CD4-positive, alpha-beta T cell treated with Interleukin-2 at 100 ng/mL for 4 hours (primary cell): ENCODE results near the gene PWWP2B.
"Not testable (repeated sequence)": the region's sequence is repeated elsewhere in the genome, so short reads cannot be mapped to it uniquely, and the experiment has no call there.

ENCODE experiments used
- DNase-seq: peaks from one replicate; pipeline ENCODE4 v3.0.0-alpha.2; 2020; ENCODE audit warnings: low spot score

Gene PWWP2B

DNA sequence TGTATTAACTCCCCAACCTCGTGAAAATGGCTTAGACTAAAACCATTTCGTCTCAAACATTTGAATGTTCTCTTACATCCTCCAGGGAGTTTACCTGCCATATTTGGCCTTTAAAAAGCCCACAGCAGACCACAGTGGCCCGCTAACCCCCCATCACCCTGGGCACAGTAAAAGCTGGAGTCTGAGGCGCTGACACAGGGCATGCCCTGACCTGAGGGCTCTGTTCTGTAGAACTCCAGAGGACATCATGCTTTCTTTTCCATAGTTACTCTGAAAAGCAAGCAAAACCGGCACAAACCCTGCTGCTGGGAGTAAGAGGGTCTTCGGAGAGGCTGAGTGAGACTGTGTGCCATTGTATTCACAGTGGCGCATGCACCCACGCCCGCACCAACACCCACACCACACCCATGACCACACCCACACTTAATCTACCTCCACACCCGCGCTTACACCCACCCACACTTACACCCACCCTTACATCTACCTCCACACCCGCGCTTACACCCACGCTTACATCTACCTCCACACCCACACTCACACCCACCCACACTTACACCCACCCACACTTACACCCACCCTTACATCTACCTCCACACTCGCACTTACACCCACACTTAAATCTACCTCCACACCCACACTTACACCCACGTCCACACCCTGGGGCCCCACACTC, 32.9 kb upstream of the PWWP2B start:
- DNase-seq: no peak

DNA sequence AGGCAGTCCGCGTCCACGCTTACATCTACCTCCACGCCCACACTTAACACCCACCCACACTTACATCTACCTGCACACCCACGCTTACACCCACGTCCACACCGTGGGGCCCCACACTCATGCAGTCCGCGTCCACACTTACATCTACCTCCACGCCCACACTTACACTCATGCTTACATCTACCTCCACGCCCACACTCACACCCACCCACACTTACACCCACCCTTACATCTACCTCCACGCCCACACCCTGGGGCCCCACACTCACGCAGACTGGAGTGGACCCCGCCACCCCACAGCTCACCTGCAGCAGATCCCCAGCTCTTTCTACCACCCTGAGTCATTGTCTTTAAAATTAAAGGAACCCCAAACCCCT, 32.4 kb upstream of the PWWP2B start:
- no peak for DNase-seq

DNA sequence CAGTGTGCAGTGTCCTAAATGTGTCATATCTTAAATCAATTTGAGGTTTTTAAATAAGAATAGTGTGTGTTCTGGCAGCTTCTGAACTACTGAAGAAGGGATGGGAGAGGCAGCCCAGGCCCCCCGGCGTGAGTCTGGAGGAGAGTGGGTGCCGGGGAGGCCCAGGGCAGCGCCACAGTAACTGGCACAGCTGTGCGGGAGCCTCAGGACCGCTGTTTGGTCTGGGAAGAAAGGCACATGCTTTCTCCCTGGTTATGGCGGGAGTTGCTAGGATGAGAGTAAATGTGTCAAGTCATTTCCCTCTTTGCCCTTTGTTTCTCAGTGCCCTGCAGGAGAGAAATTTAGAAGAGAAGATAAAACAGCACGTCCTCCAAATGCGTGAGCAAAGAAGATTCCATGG, 31.9 kb upstream of the PWWP2B start:
- no peak for DNase-seq

DNA sequence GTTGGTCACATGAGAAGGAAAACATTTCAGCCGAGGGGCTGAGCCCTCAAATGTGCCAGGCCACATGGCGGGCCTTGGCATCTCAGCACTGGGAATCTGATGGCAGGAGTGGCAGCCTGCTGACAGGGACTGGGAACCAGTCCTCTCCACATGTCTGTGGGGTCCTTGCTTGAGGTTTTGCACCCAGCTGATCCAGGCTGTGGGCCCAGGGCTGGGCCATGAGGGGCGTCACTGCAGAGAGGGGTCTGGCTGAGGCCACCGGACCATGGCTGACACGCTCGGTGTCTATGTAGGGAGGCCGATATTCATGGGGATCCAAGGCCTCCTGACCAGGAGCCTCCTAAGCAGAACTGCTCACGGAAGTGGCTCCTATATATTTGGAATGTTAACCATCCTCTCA, 31.0 kb upstream of the PWWP2B start:
- no peak for DNase-seq

DNA sequence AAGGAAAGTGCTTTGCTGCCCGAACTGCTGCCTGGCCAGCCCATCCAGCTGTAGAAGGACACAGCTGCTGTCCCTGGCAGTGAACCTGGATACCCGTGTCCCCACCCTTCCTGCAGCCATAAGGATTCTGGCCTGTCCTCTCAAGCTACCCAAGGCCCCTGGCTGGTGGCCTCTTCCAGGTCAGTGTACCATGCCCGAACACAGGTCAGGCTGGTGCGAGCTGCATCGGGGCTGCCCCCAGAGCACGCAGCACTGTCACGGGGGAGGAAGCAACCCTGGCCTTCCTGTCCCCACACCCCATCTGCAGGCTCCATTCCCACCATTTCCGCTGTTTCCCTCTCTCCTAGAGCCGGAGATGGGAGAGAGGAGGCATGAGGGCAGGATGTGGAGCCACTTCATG, 30.5 kb upstream of the PWWP2B start:
- no peak for DNase-seq

DNA sequence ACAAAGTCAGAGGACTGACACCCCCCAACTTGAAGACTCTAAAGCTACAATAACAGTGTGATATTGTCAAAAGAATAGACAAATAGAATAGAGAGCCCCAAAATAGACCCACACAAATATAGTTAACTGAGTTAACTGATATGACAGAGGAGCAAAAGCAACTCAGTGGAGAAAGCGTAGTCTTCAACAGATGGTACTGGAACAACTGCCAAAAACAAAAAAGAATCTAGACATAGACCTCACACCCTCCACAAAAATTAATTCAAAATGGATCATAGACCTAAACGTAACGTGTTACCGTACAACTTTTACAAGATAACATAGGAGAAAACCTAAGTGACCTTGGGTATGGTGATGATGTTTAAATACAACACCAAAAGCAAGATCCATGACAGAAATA, 28.6 kb upstream of the PWWP2B start:
- no peak for DNase-seq

DNA sequence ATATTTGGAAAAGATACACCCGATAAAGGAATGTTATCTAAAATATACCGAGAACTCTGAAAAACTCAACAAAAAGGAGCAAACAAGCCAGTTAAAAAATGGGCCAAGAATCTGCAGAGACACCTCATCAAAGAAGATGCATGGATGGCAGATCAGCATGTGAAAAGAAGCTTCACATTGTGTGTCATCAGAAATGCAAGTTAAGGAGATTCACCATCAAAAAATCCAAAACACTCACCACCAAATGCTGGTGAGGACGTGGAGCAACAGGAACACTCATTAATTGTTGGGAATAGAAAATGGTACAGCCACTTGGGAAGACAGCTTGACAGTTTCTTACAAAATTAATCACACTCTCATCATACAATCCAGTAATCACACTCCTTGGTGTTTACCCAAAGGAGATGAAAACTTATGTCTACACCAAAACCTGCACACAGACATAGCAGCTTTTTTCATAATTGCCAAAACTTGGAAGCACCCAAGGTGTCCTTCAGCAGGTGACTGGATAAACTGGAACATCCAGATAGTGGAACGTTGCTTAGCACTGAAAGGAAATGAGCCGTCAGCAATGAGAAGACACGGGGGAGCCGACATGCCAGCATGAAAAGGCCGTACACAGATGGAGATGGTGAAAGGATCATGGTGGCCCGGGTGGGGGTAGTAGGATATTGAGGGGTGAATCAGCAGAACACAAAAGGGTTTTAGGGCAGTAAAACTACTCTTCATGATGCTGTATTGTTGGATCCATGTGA, 27.9 kb upstream of the PWWP2B start:
- DNase-seq: no peak

DNA sequence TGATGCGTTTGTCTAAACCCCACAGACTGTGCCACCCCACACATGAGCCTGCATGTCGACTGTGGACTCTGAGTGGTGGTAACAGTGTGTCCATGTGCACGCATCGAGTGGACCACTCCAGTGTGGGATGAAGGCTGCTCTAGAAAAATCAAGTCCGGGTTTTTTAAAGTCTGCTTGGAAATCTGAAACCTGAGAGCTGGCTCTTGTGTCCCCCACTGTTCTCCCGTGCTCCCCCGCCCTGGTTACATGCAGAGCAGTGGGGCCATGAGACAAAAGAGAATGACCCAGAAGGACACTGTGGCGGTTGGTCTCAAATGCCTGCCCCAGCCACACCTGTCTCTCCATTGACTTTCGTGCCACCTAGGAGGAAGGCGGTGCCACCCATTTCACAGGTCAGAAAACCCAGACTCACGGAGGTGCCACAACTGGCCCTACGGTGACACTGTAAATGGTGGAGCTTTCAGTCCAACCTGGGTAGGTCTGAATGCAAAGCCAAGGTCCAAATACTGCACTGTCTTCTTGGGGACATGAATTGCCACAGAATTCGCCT, 27.3 kb upstream of the PWWP2B start:
- no peak for DNase-seq

DNA sequence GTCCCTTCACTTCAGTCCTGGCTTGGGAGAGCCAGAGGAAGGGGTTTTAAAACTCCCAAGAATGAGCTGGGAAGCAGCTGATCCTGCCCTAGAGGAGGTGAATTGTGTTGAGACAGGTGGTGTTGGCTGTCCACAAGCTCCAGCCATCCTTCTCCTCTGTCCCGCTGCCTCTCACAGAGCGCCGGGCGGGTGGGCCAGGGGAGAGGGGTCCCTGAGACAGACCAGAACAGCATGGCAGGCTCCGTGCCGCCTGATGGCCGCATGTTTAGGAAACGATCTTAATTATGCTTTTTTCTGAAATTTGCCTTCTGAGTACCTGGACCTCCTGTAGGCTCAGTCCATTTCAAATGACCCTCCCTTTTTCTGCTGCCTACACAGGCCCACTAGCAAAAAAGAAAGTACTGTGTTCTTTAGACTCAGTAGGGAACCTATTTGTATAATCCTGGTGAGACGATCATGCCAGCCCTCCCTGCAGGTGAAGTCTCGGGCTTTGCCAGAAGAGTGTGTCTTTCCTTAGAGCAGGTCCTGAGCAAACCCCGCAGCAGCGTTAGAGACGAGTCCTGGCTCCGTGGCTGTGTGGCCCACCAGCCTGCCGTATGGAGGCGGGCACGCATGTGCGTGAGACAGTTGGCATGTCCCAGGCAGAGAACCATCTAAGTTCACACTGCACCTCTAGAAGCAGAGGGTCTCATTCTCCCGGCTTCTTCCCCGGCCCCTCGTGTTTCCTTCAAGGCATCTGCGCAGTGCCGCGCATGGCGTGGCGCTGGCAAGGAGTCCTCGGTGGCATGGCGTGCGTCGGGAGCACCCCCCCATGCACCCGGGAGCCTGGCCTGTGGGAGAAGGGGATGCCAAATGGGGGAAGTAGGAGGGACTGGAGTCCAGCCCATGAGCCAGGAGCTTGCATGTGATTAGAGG, 26.3 kb upstream of the PWWP2B start:
- DNase-seq: no peak

DNA sequence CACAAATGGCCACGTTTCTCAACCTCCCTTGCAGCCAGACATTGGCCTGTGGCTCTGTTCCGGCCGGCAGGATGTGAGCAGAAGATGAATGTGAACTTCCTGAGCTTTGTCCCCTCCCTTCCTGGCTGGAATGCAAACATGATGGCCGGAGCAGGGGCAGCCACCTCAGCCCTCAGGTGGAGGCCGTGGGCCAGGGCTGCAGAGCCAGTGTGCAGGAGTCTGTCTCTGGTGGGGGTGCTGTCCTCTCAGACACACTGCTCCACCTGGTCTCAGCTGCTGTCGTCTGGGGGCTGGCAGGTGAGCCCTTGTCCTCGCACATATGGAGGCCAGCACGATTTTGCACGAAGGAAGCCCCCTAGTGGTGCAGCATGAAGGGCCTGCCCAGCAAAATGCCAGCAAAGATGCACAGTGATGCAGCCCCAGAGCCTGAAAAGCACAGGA, 25.3 kb upstream of the PWWP2B start:
- no peak for DNase-seq

DNA sequence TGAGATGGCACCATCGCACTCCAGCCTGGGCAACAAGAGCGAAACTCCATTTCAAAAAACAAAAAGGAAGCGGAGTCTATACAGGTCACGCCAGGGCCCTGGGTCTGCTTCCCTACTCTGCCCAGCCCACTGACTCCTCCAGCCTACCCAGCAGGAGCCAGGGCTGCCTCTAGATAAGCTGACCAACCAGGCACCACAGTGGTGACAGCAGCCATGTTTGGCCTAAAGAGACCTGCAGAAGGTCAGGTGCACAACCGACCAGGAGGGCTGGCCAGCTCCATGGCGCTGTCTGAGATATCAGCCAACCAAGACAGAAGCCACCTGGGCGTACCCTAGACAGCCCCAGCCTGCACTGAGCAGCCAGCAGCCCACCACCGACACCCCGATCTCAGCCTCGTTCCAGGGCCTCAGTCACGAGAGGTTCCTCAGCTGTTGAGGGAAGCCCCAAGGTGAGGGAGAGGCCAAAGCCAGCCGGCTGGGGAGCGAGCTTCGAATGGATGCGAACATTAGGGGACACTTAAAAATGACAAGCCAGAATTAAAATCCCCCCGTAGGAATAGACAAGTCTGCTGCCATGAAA, 24.4 kb upstream of the PWWP2B start:
- no peak for DNase-seq

DNA sequence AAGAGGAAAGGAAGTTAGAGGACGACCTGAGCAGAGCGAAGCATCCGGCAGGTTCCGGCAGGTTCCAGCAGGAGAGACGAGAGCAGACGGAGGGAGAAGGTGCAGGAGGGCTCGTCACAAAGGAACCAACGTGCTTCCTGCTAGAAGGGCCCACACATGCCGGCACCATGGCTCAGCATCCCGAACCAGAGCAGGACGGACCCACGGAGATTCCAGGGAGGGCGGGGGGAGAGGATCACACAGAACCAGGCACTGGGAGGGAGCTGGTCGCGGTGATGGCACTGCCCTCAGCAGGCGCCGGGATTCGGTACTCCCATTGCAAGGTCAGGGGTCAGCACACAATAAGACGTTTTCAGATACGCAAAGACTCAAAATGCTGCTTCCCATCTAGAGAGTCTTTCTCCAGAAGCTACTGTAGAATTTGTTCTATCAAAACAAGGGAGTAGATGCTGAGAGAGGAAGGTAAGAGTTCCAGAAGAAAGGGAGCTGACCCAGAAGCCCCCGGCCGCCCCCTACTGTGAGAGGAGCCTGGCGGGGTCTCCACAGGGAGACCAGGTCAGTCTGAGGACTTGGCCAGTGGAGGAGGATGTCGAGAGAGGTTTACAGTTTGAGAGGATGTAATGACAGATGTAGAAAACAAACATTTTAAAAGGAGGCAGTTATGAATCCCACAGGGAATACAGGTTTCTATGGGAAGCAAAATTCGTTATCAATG, 23.6 kb upstream of the PWWP2B start:
- no peak for DNase-seq

DNA sequence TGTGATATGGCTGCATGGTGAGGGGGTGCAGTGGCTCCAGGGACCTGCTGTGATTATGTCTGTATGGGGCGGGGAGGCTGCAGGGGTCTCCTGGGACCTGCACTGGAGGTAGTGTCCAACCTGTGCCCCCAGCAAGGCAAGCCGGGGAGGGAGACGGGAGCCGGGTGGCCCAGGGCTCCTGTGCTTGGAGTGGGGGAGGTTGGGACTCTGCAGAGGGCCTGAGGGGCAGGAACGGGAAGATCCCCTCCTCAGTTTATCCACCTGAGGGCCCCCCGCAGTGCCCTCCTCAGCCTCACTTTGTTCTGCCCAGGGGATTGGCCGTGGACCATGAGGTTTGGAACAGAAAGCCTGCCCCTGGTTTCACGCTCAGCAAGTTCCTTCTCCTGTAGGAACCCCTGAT, 22.8 kb upstream of the PWWP2B start:
- DNase-seq: no peak

DNA sequence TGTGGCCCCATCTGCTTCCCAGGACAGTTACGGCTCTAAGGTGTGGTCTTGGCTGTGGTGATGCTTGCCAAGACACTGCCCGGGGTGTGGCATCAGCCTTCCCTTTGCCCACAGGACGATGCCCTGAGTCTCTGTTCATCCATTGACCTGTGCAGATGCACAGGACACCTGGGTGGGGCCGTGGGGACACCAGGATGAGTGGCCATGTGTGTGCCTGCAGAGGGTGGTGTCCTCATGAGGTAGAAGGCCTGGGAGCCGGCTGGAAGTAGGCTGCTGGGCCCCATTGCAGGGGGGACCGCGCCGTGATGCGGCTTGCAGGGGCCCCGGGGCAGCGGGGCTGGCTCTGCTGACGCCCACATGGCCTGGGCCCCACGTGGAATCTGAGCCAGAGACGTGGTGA, 22.4 kb upstream of the PWWP2B start:
- DNase-seq: no peak

DNA sequence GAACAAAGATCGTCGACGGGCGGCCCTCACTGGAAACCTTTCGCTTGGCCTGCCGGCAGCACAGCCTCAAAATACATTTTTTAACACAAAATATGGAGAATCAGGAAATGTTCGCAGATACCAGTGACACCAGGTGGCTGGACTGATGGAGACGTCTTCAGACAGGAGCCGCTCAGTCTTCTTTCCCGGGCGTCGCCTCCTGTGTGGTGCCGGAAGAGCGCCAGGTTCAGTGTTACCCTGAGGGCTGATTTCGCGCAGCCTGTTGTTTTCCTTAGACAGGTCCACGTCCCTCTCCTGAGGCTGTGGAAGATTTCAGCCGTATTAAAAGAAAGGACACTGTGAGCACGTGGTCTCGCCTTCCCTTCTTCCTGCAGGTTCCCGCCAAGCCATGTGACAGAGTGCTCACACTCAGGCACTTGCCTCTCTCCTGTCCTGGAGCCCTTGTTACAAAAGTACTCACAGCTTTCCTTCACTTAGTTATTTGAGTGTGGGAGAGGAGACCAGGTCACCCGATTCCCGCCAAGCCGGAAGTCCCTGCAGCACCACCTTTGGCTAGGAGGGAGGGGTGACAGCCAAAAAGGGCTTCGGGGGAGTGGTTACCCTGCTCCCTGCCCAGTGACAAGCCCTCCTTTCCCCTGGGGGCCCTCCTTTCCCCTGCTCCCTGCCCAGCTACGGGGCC, 21.7 kb upstream of the PWWP2B start:
- DNase-seq: no peak

DNA sequence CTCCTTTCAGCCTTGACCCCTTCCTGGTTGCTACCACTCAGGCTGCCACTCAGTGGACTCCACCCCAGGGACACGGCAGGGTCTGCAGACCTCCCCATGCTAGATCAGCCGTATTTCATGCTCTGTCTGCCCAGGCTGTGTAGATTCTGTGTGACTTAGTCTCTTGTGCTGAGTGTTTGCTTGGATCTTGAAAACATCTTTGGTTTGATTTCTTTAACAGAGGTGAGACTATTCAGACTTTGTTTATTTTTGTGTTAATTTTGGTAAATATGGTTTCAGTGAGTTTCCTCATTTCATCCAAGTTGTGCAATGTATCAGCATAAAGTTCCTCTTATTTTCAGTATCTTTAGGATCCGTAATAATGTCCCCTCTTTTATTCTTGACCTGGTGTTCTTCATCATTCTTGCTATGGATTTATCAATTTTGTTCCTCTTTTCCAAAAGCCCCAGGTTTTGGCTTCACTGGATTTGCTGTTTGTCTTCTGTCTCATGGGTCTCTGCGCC, 21.2 kb upstream of the PWWP2B start:
- no peak for DNase-seq

DNA sequence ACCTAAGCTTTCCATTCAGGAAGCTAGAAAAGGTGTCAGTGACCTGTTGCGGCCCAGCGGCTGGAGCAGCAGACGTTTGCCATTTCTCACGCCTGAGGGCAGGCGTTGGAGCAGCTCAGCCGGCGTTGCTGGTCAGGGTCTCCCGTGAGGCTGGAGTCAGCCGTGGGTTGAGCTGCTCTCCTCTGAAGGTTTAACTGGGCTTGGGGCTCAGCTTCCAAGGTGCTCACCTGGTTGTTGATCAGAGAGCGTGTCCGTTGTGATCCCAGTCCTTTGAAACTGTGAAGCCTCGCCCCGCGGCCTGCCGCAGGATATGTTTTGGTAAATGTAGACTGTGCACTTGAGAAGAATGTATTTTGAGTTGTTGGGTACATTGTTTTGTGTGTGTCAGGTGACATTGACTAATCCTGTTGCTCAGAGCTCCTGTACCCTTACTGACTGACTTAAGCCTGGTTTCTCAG, 20.6 kb upstream of the PWWP2B start:
- no peak for DNase-seq

DNA sequence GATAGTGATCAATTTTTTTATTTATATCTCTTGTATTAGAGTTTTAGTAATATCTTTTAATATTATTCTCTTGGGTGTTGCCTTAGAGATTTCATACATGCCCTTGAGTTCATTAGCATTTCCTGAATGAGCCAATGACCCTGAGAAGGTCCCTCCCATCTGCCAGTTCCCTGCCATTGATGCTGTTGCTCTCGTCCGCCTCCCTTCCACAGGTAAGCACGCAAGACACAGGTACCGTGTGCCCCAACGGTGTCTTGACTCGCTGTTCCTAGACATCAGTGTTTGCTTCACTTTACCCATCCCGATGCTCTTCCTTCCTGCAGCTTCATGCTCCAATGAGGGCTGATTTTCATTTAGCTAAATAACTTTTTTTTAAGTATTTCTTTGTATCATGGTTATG, 19.7 kb upstream of the PWWP2B start:
- no peak for DNase-seq

DNA sequence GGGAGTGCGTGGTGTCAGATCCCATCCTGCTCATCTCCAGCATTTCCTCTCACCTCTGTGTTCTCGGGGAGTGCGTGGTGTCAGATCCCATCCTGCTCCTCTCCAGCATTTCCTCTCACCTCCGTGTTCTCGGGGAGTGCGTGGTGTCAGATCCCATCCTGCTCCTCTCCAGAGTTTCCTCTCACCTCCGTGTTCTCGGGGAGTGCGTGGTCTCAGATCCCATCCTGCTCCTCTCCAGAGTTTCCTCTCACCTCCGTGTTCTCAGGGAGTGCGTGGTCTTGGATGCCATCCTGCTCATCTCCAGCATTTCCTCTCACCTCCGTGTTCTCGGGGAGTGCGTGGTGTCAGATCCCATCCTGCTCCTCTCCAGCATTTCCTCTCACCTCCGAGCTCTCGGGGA, 18.0 kb upstream of the PWWP2B start:
- not testable (repeated sequence) for DNase-seq

DNA sequence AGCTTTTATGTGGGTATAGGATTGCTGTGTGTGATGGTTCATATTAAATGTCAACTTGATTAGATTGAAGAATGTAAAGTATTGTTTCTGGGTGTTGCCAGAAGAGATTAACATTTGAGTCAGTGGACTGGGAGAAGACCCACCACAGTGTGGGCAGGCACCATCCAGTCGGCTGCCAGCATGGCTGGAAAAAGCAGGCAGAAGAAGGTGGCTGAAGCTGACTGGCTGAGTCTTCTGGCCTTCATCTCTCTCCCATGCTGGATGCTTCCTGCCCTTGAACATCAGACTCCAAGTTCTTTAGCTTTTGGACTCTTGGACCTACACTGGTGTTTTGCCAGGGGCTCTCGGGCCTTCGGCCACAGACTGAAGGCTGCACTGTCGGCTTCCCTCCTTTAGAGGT, 16.0 kb upstream of the PWWP2B start:
- not testable (repeated sequence) for DNase-seq

DNA sequence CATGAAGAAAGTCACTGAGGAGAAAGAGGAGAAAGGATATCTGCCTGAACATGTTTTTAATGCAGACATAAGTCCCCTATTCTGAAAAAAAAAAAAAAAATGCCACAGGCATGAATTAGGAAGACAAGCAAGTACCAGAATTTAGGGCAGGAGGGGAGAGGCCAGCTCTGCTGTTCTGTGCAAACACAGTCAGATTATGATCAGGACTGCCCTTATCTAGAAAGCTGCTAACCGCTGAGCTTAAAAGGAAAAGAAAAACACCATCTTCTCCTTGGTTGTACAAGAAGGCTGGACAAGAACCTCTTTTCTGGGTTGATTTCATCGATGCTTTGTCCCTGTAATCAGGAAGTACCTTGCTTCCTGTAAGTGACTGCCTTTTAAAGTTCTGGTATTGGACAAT, 15.3 kb upstream of the PWWP2B start:
- no peak for DNase-seq
